Ishikawa (cell line): ENCODE data around the gene MIS18BP1.

Experiments used
- CREB1 ChIP-seq: IDR thresholded peaks from 2 replicates; pipeline ENCODE4 v1.6.1; 2012; ENCODE audit warnings: low read depth
- MAX ChIP-seq: IDR thresholded peaks from 2 replicates; pipeline ENCODE4 v1.6.1; 2012
- NFIC ChIP-seq: IDR thresholded peaks from 2 replicates; pipeline ENCODE4 v1.6.1; 2012
- REST ChIP-seq: IDR thresholded peaks from 2 replicates; pipeline ENCODE4 v1.6.1; 2012; ENCODE audit warnings: low read depth, mild to moderate bottlenecking
- TAF1 ChIP-seq: IDR thresholded peaks from 2 replicates; pipeline ENCODE4 v1.6.1; 2012; ENCODE audit warnings: low read depth, mild to moderate bottlenecking
- USF1 ChIP-seq: IDR thresholded peaks from 2 replicates; pipeline ENCODE4 v1.6.1; 2012

DNA sequence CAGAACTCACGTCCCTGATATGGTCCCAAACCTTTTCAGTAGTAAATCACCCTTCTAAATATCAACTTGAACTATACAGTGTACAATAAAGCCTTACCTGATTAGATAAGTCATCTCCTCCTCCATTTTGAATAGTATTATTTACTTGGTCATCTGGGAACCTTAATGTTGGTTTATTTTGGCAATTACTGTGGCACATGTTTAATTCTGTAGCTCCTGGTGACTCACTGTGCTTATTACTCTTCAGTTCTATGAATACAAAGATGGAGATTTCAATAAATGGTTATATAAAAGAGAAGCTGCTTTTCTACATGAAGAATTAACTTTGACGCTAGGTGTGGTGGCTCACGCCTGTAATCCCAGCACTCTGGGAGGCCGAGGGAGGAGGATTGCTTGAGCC lies 25.4 kb downstream of the MIS18BP1 start:
- TF ChIP-seq REST = no peak
- no peak for TF ChIP-seq MAX
- TF ChIP-seq TAF1 = no peak
- TF ChIP-seq CREB1 = no peak
- no peak for TF ChIP-seq USF1
- TF ChIP-seq NFIC = no peak
